Retinal pigment epithelial cell (primary cell): ENCODE results near the gene BCAN.

Experiments used
- DNase-seq: peaks from one replicate; pipeline ENCODE4 v3.0.0-alpha.2; 2010; ENCODE audit warnings: low read depth
- H3K4me3 ChIP-seq: 2 replicates; pipeline ENCODE4 v1.5.1; 2011; ENCODE audit warnings: mild to moderate bottlenecking, low read length, control low read depth, moderate library complexity
- CTCF ChIP-seq: conservative IDR thresholded peaks from 2 replicates; pipeline ENCODE4 v1.5.1; 2011; ENCODE audit warnings: low read depth, low read length, control low read depth, inconsistent platforms

Gene BCAN

DNA sequence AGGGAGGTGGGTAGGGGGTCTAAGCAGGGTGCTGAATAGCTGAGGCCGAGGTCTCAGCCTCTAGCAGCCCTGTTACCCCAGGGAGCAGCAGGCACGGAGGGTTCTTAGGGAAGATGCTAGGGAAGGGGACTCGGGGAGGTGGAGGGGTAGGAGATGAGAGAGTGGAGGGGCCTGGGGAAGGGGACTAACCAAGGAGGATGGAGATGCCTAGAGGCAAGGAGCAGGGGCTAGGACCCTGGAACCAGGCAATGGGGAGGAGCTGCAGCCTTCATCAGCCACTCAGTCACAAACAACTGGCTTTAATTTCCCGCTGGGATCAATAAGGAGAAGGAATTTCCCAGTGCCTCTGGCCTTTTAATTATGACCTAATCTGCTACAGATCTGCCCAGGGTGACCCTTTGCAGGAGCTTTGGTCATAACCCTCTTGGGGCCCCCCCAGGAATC, 66.3 kb downstream of the BCAN start:
- no peak for DNase-seq
- no peak overlapping the region for H3K4me3 ChIP-seq
- TF ChIP-seq CTCF = no peak

DNA sequence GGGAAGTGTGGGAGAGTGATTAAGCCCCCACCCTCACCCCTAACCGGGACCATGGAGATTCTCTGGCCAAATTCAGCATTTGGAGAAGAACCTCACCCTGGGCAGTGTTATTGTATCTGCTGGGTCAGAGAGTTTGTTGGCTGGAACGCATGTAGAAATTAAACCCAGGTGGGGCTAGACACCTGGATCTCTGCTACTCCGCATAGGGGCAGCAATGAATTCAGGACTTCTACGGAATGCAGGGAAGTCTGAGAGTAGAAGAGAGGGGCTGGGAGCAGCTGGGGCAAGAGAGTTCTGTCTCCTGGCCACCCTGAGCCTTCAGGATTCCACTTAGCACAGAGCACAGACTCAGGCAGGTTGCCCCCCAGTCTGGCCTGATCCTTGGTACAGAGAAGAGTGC, 67.1 kb downstream of the BCAN start:
- no peak for DNase-seq

More for the DNA sequence above, 67.1 kb downstream of the BCAN start:
- no peak overlapping the region for H3K4me3 ChIP-seq
- no peak for TF ChIP-seq CTCF
